Activated naive CD8-positive, alpha-beta T cell treated with anti-CD3 and anti-CD28 coated beads for 36 hours (primary cell): ENCODE measurements around the gene PLP1. TPM values are rescaled to one million over a fixed set of nuclear protein-coding genes. Genes with fewer than 3 reads are reported as not detected.
"Not testable (repeated sequence)": the region's sequence is repeated elsewhere in the genome, so short reads cannot be mapped to it uniquely, and the experiment has no call there.

ENCODE experiments used
- DNase-seq: peaks from one replicate; pipeline ENCODE4 v3.0.0; 2021
- H3K27ac Mint-ChIP-seq: one replicate; pipeline ENCODE4 v1.8.0; 2022; ENCODE audit warnings: mild to moderate bottlenecking, moderate library complexity, mixed read lengths
- H3K27me3 Mint-ChIP-seq: one replicate; pipeline ENCODE4 v1.8.0; 2022; ENCODE audit warnings: mild to moderate bottlenecking, mixed read lengths
- H3K36me3 Mint-ChIP-seq: one replicate; pipeline ENCODE4 v1.8.0; 2021; ENCODE audit warnings: mild to moderate bottlenecking, mixed read lengths
- H3K4me1 Mint-ChIP-seq: one replicate; pipeline ENCODE4 v1.8.0; 2021; ENCODE audit warnings: mixed read lengths
- H3K4me3 Mint-ChIP-seq: one replicate; pipeline ENCODE4 v1.8.0; 2022; ENCODE audit warnings: mild to moderate bottlenecking, moderate library complexity, mixed read lengths
- H3K9me3 Mint-ChIP-seq: one replicate; pipeline ENCODE4 v1.8.0; 2022; ENCODE audit warnings: mixed read lengths
- total RNA-seq, 2 experiments: library from RNA; stranded (reverse); gene quantifications; one replicate each; pipeline ENCODE4 v1.2.3, GENCODE V29; 2021

The PLP1 gene
- total RNA-seq = not detected

- Mint-ChIP-seq H3K4me1 (no peaks in the 10 kb centered on the region), H3K27me3 (peaks cover 4% of the 10 kb centered on the region), H3K36me3 (no peaks in the 10 kb centered on the region), H3K4me3 (no peak within 1 kb of the TSS), H3K9me3 (no peaks in the 10 kb centered on the region), H3K27ac (no peak within 1 kb of the TSS)
- no peak for DNase-seq
These were observed at the start of gene PLP1 for GRCh38 chrX:103776546-103776945. PLP1 (plus strand) TSS chrX:103776840; CDS start chrX:103776996, 156 bp downstream.

GRCh38 chrX:103727115-103727514 is 49.5 kb upstream of the PLP1 start:
- H3K27ac Mint-ChIP-seq = no peak overlapping the region
- DNase-seq = no peak
- H3K4me1 Mint-ChIP-seq = no peaks in the 10 kb centered on the region
- H3K36me3 Mint-ChIP-seq = no peaks in the 10 kb centered on the region
- H3K9me3 Mint-ChIP-seq = no peaks in the 10 kb centered on the region
- H3K4me3 Mint-ChIP-seq = no peak overlapping the region
- no peaks in the 10 kb centered on the region for H3K27me3 Mint-ChIP-seq

- H3K36me3 Mint-ChIP-seq = no peaks in the 10 kb centered on the region
- no peaks in the 10 kb centered on the region for H3K9me3 Mint-ChIP-seq
- DNase-seq = no peak
- no peaks in the 10 kb centered on the region for H3K4me1 Mint-ChIP-seq
- H3K4me3 Mint-ChIP-seq = no peak overlapping the region
- H3K27me3 Mint-ChIP-seq = peaks cover 3% of the 10 kb centered on the region
- H3K27ac Mint-ChIP-seq = no peak overlapping the region
These were observed 47.6 kb upstream of the PLP1 start for GRCh38 chrX:103729015-103729414.

GRCh38 chrX:103730147-103730795 is 46.4 kb upstream of the PLP1 start:
- no peaks in the 10 kb centered on the region for H3K36me3 Mint-ChIP-seq
- no peak overlapping the region for H3K4me3 Mint-ChIP-seq
- H3K9me3 Mint-ChIP-seq = no peaks in the 10 kb centered on the region
- peaks cover 3% of the 10 kb centered on the region for H3K27me3 Mint-ChIP-seq
- no peak for DNase-seq
- H3K27ac Mint-ChIP-seq = no peak overlapping the region
- peaks cover 3% of the 10 kb centered on the region for H3K4me1 Mint-ChIP-seq

GRCh38 chrX:103730796-103731493 is 45.7 kb upstream of the PLP1 start:
- Mint-ChIP-seq H3K27me3 (peaks cover 3% of the 10 kb centered on the region), H3K9me3 (no peaks in the 10 kb centered on the region), H3K36me3 (no peaks in the 10 kb centered on the region), H3K4me1 (peaks cover 3% of the 10 kb centered on the region), H3K4me3 (no peak overlapping the region), H3K27ac (no peak overlapping the region)
- no peak for DNase-seq

- H3K4me1 Mint-ChIP-seq = peaks cover 3% of the 10 kb centered on the region
- H3K9me3 Mint-ChIP-seq = no peaks in the 10 kb centered on the region
- no peak overlapping the region for H3K27ac Mint-ChIP-seq
- H3K36me3 Mint-ChIP-seq = no peaks in the 10 kb centered on the region
- no peak overlapping the region for H3K4me3 Mint-ChIP-seq
- DNase-seq = no peak
- peaks cover 3% of the 10 kb centered on the region for H3K27me3 Mint-ChIP-seq
These were observed 43.6 kb upstream of the PLP1 start for GRCh38 chrX:103733017-103733416.

GRCh38 chrX:103734125-103734760 is 42.4 kb upstream of the PLP1 start:
- no peak overlapping the region for H3K4me3 Mint-ChIP-seq
- H3K27ac Mint-ChIP-seq = no peak overlapping the region
- no peaks in the 10 kb centered on the region for H3K36me3 Mint-ChIP-seq
- no peaks in the 10 kb centered on the region for H3K9me3 Mint-ChIP-seq
- peaks cover 3% of the 10 kb centered on the region for H3K4me1 Mint-ChIP-seq
- peak; percentile 1 for DNase-seq
- peaks cover 3% of the 10 kb centered on the region for H3K27me3 Mint-ChIP-seq

- DNase-seq = no peak
- Mint-ChIP-seq H3K4me1 (peaks cover 3% of the 10 kb centered on the region), H3K27ac (no peak overlapping the region), H3K27me3 (peaks cover 3% of the 10 kb centered on the region), H3K36me3 (no peaks in the 10 kb centered on the region), H3K9me3 (no peaks in the 10 kb centered on the region), H3K4me3 (no peak overlapping the region)
These were observed 38.9 kb upstream of the PLP1 start for GRCh38 chrX:103737696-103738095.

GRCh38 chrX:103739421-103739820 is 37.2 kb upstream of the PLP1 start:
- Mint-ChIP-seq H3K4me1 (peaks cover 2% of the 10 kb centered on the region), H3K27me3 (no peaks in the 10 kb centered on the region), H3K4me3 (no peak overlapping the region), H3K9me3 (no peaks in the 10 kb centered on the region), H3K36me3 (no peaks in the 10 kb centered on the region), H3K27ac (no peak overlapping the region)
- DNase-seq = no peak

GRCh38 chrX:103741879-103742278 is 34.8 kb upstream of the PLP1 start:
- H3K4me3 Mint-ChIP-seq = no peak overlapping the region
- H3K27ac Mint-ChIP-seq = no peak overlapping the region
- DNase-seq = no peak
- H3K27me3 Mint-ChIP-seq = no peaks in the 10 kb centered on the region
- H3K4me1 Mint-ChIP-seq = no peaks in the 10 kb centered on the region
- no peaks in the 10 kb centered on the region for H3K36me3 Mint-ChIP-seq
- no peaks in the 10 kb centered on the region for H3K9me3 Mint-ChIP-seq

GRCh38 chrX:103742339-103742738 is 34.3 kb upstream of the PLP1 start:
- no peaks in the 10 kb centered on the region for H3K36me3 Mint-ChIP-seq
- H3K9me3 Mint-ChIP-seq = no peaks in the 10 kb centered on the region
- H3K27me3 Mint-ChIP-seq = no peaks in the 10 kb centered on the region
- H3K4me1 Mint-ChIP-seq = no peaks in the 10 kb centered on the region
- no peak overlapping the region for H3K27ac Mint-ChIP-seq
- no peak for DNase-seq
- no peak overlapping the region for H3K4me3 Mint-ChIP-seq

- H3K27ac Mint-ChIP-seq = no peak overlapping the region
- H3K4me1 Mint-ChIP-seq = no peaks in the 10 kb centered on the region
- H3K4me3 Mint-ChIP-seq = no peak overlapping the region
- no peaks in the 10 kb centered on the region for H3K36me3 Mint-ChIP-seq
- H3K27me3 Mint-ChIP-seq = no peaks in the 10 kb centered on the region
- no peaks in the 10 kb centered on the region for H3K9me3 Mint-ChIP-seq
- DNase-seq = no peak
These were observed 29.5 kb upstream of the PLP1 start for GRCh38 chrX:103747163-103747562.

GRCh38 chrX:103754401-103754800 is 22.2 kb upstream of the PLP1 start:
- H3K9me3 Mint-ChIP-seq = peaks cover 3% of the 10 kb centered on the region
- H3K36me3 Mint-ChIP-seq = peaks cover 3% of the 10 kb centered on the region
- H3K27ac Mint-ChIP-seq = no peak overlapping the region
- H3K4me1 Mint-ChIP-seq = peaks cover 4% of the 10 kb centered on the region
- H3K4me3 Mint-ChIP-seq = no peak overlapping the region
- H3K27me3 Mint-ChIP-seq = no peaks in the 10 kb centered on the region
- DNase-seq = no peak

- no peak for DNase-seq
- Mint-ChIP-seq H3K27me3 (no peaks in the 10 kb centered on the region), H3K4me3 (no peak overlapping the region), H3K27ac (no peak overlapping the region), H3K4me1 (peaks cover 4% of the 10 kb centered on the region), H3K9me3 (peaks cover 3% of the 10 kb centered on the region), H3K36me3 (peaks cover 3% of the 10 kb centered on the region)
These were observed 19.9 kb upstream of the PLP1 start for GRCh38 chrX:103756736-103757135.

GRCh38 chrX:103758555-103758954 is 18.1 kb upstream of the PLP1 start:
- peaks cover 3% of the 10 kb centered on the region for H3K9me3 Mint-ChIP-seq
- H3K4me1 Mint-ChIP-seq = peaks cover 4% of the 10 kb centered on the region
- H3K36me3 Mint-ChIP-seq = peaks cover 3% of the 10 kb centered on the region
- no peak overlapping the region for H3K27ac Mint-ChIP-seq
- no peaks in the 10 kb centered on the region for H3K27me3 Mint-ChIP-seq
- DNase-seq = no peak
- no peak overlapping the region for H3K4me3 Mint-ChIP-seq

- not testable (repeated sequence) for H3K4me3 Mint-ChIP-seq, H3K27me3 Mint-ChIP-seq, DNase-seq, H3K36me3 Mint-ChIP-seq, H3K4me1 Mint-ChIP-seq, H3K9me3 Mint-ChIP-seq, H3K27ac Mint-ChIP-seq
These were observed 13.1 kb upstream of the PLP1 start for GRCh38 chrX:103763541-103763940.
